Skeletal muscle tissue (tissue), 4 donors: ENCODE measurements around the gene LNP1. TPM values are rescaled to one million over a fixed set of nuclear protein-coding genes. Genes with fewer than 3 reads are reported as not detected.
"Not testable (repeated sequence)": the region's sequence is repeated elsewhere in the genome, so short reads cannot be mapped to it uniquely, and the experiment has no call there.

Source experiments
- H3K27ac ChIP-seq: one replicate; pipeline ENCODE4 v1.7.0; 2013; ENCODE audit warnings: mild to moderate bottlenecking, low read depth, low read length, inconsistent platforms
- H3K27me3 ChIP-seq, 3 donors: one replicate each; pipeline ENCODE4 v1.7.0; 2013; ENCODE audit warnings: low read length in 3 of 3; ENCODE audit not compliant: control insufficient read depth in 3 of 3, insufficient read depth in 3 of 3
- H3K36me3 ChIP-seq, 3 donors: one replicate each; pipeline ENCODE4 v1.7.0; 2013; ENCODE audit warnings: low read length in 3 of 3; ENCODE audit not compliant: control insufficient read depth in 3 of 3, insufficient read depth in 3 of 3
- H3K4me1 ChIP-seq, 3 donors: one replicate each; pipeline ENCODE4 v1.7.0; 2013; ENCODE audit warnings: low read length in 3 of 3, mild to moderate bottlenecking in 3 of 3; ENCODE audit not compliant: control insufficient read depth in 3 of 3, insufficient read depth in 3 of 3
- H3K4me3 ChIP-seq, 3 donors: one replicate each; pipeline ENCODE4 v1.7.0; 2013; ENCODE audit warnings: low read length in 3 of 3
- H3K9ac ChIP-seq, 3 donors: one replicate each; pipeline ENCODE4 v1.7.0; 2013; ENCODE audit warnings: low read length in 3 of 3, mild to moderate bottlenecking in 3 of 3, moderate library complexity in 2 of 3, low read depth in 1 of 3
- H3K9me3 ChIP-seq, 3 donors: one replicate each; pipeline ENCODE4 v1.7.0; 2013; ENCODE audit warnings: low read length in 3 of 3; ENCODE audit not compliant: control insufficient read depth in 3 of 3
- total RNA-seq: library from RNA; depleted of rRNA; stranded (reverse); fragments of >200 nt; gene quantifications from one replicate; pipeline ENCODE4 v1.2.3, GENCODE V29; 2014
- donor health status: Osteomylitis.

LNP1 gene
- total RNA-seq, 1 donor from 2014 or later, result 7.3 TPM

GRCh38 chr3:100467133-100467532 is 65.8 kb downstream of the LNP1 start:
- H3K27me3 ChIP-seq, result no peaks in the 10 kb centered on the region
- H3K4me1 ChIP-seq, result peaks cover 0 to 11% (median 0%) of the 10 kb centered on the region in 3 donors
- no peak overlapping the region for H3K9ac ChIP-seq
- no peak overlapping the region for H3K27ac ChIP-seq
- H3K4me3 ChIP-seq, result no peak overlapping the region
- H3K36me3 ChIP-seq, result no peaks in the 10 kb centered on the region
- no peaks in the 10 kb centered on the region for H3K9me3 ChIP-seq

GRCh38 chr3:100468676-100469075 is 67.3 kb downstream of the LNP1 start:
- Histone ChIP-seq H3K4me3 (no peak overlapping the region), H3K27me3 (no peaks in the 10 kb centered on the region), H3K9me3 (no peaks in the 10 kb centered on the region), H3K27ac (no peak overlapping the region), H3K4me1 (peaks cover 0 to 5% (median 0%) of the 10 kb centered on the region in 3 donors), H3K36me3 (no peaks in the 10 kb centered on the region), H3K9ac (no peak overlapping the region)

- Histone ChIP-seq H3K27me3 (no peaks in the 10 kb centered on the region), H3K4me3 (no peak overlapping the region), H3K9ac (no peak overlapping the region), H3K4me1 (no peaks in the 10 kb centered on the region), H3K27ac (no peak overlapping the region), H3K36me3 (no peaks in the 10 kb centered on the region), H3K9me3 (no peaks in the 10 kb centered on the region)
These were observed 69.6 kb downstream of the LNP1 start for GRCh38 chr3:100470951-100471350.

GRCh38 chr3:100471444-100471843 is 70.1 kb downstream of the LNP1 start:
- H3K27me3 ChIP-seq, result no peaks in the 10 kb centered on the region
- no peaks in the 10 kb centered on the region for H3K9me3 ChIP-seq
- H3K9ac ChIP-seq, result no peak overlapping the region
- H3K36me3 ChIP-seq, result no peaks in the 10 kb centered on the region
- no peak overlapping the region for H3K4me3 ChIP-seq
- no peaks in the 10 kb centered on the region for H3K4me1 ChIP-seq
- H3K27ac ChIP-seq, result no peak overlapping the region

- not testable (repeated sequence) for H3K9ac ChIP-seq, H3K9me3 ChIP-seq, H3K27me3 ChIP-seq, H3K4me3 ChIP-seq, H3K36me3 ChIP-seq, H3K27ac ChIP-seq, H3K4me1 ChIP-seq
These were observed 76.6 kb downstream of the LNP1 start for GRCh38 chr3:100477851-100478360.

GRCh38 chr3:100478521-100478920 is 77.2 kb downstream of the LNP1 start:
- H3K4me3 ChIP-seq, H3K9me3 ChIP-seq, H3K36me3 ChIP-seq, H3K27ac ChIP-seq, H3K9ac ChIP-seq, H3K27me3 ChIP-seq, H3K4me1 ChIP-seq: not testable (repeated sequence)

GRCh38 chr3:100480081-100480480 is 78.7 kb downstream of the LNP1 start:
- Histone ChIP-seq H3K36me3 (no peaks in the 10 kb centered on the region), H3K4me3 (no peak overlapping the region)

GRCh38 chr3:100482176-100482575 is 80.8 kb downstream of the LNP1 start:
- H3K4me3 ChIP-seq, result no peak overlapping the region
- no peaks in the 10 kb centered on the region for H3K27me3 ChIP-seq
- H3K36me3 ChIP-seq, result no peaks in the 10 kb centered on the region
- no peaks in the 10 kb centered on the region for H3K9me3 ChIP-seq
- H3K27ac ChIP-seq, result no peak overlapping the region
- H3K9ac ChIP-seq, result no peak overlapping the region
- no peaks in the 10 kb centered on the region for H3K4me1 ChIP-seq

More at GRCh38 chr3:100480081-100480480, 78.7 kb downstream of the LNP1 start:
- Histone ChIP-seq H3K27ac (no peak overlapping the region), H3K27me3 (no peaks in the 10 kb centered on the region), H3K9me3 (no peaks in the 10 kb centered on the region), H3K4me1 (no peaks in the 10 kb centered on the region), H3K9ac (no peak overlapping the region)

- H3K9me3 ChIP-seq, result no peaks in the 10 kb centered on the region
- no peaks in the 10 kb centered on the region for H3K27me3 ChIP-seq
- no peak overlapping the region for H3K4me3 ChIP-seq
- H3K36me3 ChIP-seq, result no peaks in the 10 kb centered on the region
- H3K4me1 ChIP-seq, result no peaks in the 10 kb centered on the region
- no peak overlapping the region for H3K27ac ChIP-seq
- no peak overlapping the region for H3K9ac ChIP-seq
These were observed 82.2 kb downstream of the LNP1 start for GRCh38 chr3:100483529-100483928.

GRCh38 chr3:100486808-100487207 is 85.5 kb downstream of the LNP1 start:
- Histone ChIP-seq H3K4me1 (peaks cover 0 to 1% (median 0%) of the 10 kb centered on the region in 3 donors), H3K9ac (no peak overlapping the region), H3K36me3 (no peaks in the 10 kb centered on the region), H3K27ac (no peak overlapping the region), H3K4me3 (no peak overlapping the region), H3K9me3 (no peaks in the 10 kb centered on the region), H3K27me3 (no peaks in the 10 kb centered on the region)

- peaks cover 0 to 6% (median 0%) of the 10 kb centered on the region in 3 donors for H3K4me1 ChIP-seq
- no peak overlapping the region for H3K4me3 ChIP-seq
- no peaks in the 10 kb centered on the region for H3K27me3 ChIP-seq
- no peak overlapping the region for H3K9ac ChIP-seq
- no peaks in the 10 kb centered on the region for H3K36me3 ChIP-seq
- H3K9me3 ChIP-seq, result no peaks in the 10 kb centered on the region
- no peak overlapping the region for H3K27ac ChIP-seq
These were observed 87.8 kb downstream of the LNP1 start for GRCh38 chr3:100489118-100489517.
